GM12872 (cell line): ENCODE data around the gene KLHL15.

ENCODE experiments used
- CTCF ChIP-seq: IDR thresholded peaks from 3 replicates; pipeline ENCODE4 v1.5.1; 2011; ENCODE audit warnings: low read depth, mild to moderate bottlenecking, low read length, moderate library complexity; ENCODE audit not compliant: insufficient read depth

KLHL15 gene

GRCh38 chrX:23982891-23983290 lies 44.1 kb downstream of the KLHL15 start:
- no peak for TF ChIP-seq CTCF

- no peak for TF ChIP-seq CTCF
These were observed 45.3 kb downstream of the KLHL15 start for GRCh38 chrX:23981711-23982110.

- no peak for TF ChIP-seq CTCF
These were observed 45.8 kb downstream of the KLHL15 start for GRCh38 chrX:23981222-23981621.

- TF ChIP-seq CTCF, result no peak
These were observed 47.0 kb downstream of the KLHL15 start for GRCh38 chrX:23980011-23980441.

GRCh38 chrX:23978491-23978890 lies 48.5 kb downstream of the KLHL15 start:
- TF ChIP-seq CTCF, result no peak

- no peak for TF ChIP-seq CTCF
These were observed 62.8 kb downstream of the KLHL15 start for GRCh38 chrX:23964191-23964590.

GRCh38 chrX:23959781-23960180 lies 67.2 kb downstream of the KLHL15 start:
- no peak for TF ChIP-seq CTCF

GRCh38 chrX:23954396-23954795 lies 72.6 kb downstream of the KLHL15 start:
- no peak for TF ChIP-seq CTCF
